Daoy (cell line): ENCODE data around the gene TEAD1. TPM values are rescaled to one million over a fixed set of nuclear protein-coding genes. Genes with fewer than 3 reads are reported as not detected.
"Not testable (repeated sequence)": the region's sequence is repeated elsewhere in the genome, so short reads cannot be mapped to it uniquely, and the experiment has no call there.

Source experiments
- DNase-seq: peaks from one replicate; pipeline ENCODE4 v3.0.0-alpha.2; 2015; ENCODE audit warnings: low read depth
- total RNA-seq: library from RNA; depleted of rRNA; stranded (reverse); fragments of >200 nt; shearing (Covaris generic); gene quantifications from 2 replicates; pipeline ENCODE4 v1.2.3, GENCODE V29; 2014

The TEAD1 gene
- total RNA-seq, 1 experiment from 2014 or later: 55.4 TPM

GRCh38 chr11:12737024-12737423 is 62.8 kb downstream of the TEAD1 start:
- no peak for DNase-seq

GRCh38 chr11:12741671-12742216 is 67.5 kb downstream of the TEAD1 start:
- DNase-seq: no peak

DNA sequence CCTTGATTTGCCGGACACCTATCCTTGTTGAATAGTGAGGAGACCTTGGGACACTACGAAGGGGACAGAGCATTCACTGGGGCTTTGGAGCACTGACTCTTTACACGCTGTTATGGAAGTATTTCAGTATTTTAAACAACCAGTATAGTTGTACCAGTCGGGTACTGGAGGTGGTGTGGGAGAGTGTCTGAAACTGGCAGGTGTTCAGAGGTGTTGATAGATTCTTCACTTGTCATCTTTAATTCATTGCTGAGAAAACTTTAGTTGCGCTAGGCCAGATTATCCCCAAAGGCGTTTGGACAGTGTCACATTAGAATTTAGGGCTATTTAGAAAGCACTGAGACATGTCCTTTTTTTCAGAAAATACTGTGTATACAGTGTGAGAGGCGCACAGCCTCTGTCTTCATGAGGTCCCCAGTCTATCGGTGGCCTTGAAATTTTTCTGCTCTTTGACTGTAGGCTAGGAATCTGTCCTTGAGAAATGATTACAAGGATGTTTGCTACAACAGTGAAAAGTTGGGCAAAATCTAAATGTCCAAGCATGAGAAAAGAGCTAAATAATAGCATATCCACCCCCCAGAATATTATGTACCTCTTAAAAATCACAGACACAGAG is 69.7 kb downstream of the TEAD1 start:
- no peak for DNase-seq

- DNase-seq: no peak
These were observed 70.7 kb downstream of the TEAD1 start for GRCh38 chr11:12744826-12745502.

GRCh38 chr11:12745787-12746186 is 71.6 kb downstream of the TEAD1 start:
- no peak for DNase-seq

- peak; percentile 95 for DNase-seq
These were observed 72.4 kb downstream of the TEAD1 start for GRCh38 chr11:12746593-12747097.

DNA sequence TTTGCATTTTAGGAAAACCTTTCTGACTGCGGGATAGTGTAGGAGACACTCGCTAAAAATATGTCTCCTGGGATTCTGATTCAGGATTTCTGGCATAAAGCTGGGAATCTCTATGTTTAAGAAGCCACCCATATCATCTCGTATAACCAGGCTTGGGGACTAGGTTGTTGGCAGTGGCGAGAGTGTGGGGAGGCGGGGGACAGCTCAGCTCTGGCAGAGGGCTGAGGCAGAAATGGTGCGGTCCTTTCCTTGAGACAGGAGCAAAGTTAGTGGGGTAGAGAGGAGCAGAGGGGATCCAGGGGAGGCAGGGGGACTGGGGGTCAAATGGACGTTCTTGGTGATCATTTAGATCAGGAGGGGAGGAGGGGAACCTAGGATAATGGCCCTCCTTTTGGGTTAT is 74.3 kb downstream of the TEAD1 start:
- DNase-seq: no peak

DNA sequence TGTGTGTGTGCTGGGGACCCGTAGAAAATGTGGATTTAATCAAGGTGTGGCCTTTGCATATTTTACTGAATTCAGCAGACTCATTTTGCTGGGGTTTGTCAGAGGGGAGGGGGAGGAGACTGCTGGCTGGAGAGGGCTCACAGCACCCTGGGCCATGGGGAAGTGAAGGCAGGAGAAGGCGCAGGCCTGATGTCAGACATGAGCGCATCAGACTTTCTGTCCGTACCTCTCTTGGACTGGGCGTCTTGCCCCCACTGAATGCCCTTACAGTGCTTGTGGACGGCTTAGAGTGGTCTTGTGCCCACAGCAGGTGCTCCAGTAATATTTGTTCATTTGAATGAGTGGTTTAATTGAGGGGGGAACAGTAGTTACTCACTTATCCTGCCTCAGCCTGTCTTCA is 75.2 kb downstream of the TEAD1 start:
- no peak for DNase-seq

GRCh38 chr11:12750181-12750580 is 76.0 kb downstream of the TEAD1 start:
- no peak for DNase-seq

DNA sequence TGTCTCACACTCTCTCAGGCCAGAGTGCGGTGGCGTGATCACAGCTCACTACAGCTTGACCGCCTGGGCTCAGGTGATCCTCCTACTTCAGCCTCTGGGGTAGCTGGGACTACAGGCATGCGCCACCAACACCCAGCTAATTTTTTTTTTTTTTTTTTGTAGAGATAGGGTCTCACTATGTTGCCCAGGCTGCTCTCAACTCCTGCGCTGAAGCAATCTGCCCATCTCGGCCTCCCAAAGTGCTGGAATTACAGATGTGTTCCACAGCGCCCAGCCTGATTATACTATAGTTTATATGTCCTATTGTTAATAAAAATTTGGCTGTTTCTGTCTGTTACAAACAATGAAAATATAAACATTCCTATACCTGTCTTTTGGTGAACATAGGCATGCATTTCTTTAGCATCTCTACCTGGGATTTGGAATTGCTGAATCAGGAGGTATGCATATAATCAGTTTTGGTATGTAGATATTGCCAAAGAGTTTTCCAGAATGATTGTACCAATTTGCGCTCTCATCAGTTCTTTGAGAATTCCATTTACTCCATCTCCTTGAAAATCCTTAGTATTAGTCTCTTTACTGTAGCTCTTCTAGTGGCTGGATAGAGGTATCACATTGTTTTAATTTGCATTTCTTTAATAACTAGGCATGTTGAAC is 78.8 kb downstream of the TEAD1 start:
- DNase-seq: no peak

GRCh38 chr11:12754021-12754420 is 79.8 kb downstream of the TEAD1 start:
- no peak for DNase-seq

DNA sequence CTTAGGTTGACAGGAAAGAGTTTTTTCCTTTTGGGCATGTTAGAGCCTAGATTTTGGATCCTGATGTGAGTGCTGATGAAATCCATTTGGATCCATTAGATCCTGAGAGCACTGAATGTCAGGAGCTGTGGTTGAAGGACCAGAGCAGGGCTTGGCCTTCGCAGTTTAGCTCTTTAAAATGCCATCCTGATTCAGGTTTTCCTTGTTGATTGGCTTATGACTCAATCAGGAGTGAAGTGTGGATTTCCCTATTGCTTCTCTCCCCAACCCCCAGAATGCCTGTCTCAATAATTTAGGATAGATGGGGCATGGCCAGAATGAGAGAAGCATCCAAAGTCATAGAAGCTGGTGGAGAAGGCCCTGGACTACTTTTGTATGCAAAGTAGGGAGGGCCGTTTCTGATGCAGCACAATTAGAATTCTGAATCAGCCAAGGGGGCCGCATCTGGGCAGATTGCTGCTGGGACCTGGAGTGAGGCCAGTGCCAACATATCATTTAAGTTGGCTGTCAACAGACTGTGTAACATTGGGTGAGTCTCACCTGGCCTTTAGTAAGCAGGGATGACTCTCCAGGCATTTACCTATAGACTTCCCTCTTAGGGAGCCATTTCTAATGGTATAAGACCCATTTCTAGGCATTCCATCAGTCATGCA is 80.5 kb downstream of the TEAD1 start:
- DNase-seq: peak; percentile 17

DNA sequence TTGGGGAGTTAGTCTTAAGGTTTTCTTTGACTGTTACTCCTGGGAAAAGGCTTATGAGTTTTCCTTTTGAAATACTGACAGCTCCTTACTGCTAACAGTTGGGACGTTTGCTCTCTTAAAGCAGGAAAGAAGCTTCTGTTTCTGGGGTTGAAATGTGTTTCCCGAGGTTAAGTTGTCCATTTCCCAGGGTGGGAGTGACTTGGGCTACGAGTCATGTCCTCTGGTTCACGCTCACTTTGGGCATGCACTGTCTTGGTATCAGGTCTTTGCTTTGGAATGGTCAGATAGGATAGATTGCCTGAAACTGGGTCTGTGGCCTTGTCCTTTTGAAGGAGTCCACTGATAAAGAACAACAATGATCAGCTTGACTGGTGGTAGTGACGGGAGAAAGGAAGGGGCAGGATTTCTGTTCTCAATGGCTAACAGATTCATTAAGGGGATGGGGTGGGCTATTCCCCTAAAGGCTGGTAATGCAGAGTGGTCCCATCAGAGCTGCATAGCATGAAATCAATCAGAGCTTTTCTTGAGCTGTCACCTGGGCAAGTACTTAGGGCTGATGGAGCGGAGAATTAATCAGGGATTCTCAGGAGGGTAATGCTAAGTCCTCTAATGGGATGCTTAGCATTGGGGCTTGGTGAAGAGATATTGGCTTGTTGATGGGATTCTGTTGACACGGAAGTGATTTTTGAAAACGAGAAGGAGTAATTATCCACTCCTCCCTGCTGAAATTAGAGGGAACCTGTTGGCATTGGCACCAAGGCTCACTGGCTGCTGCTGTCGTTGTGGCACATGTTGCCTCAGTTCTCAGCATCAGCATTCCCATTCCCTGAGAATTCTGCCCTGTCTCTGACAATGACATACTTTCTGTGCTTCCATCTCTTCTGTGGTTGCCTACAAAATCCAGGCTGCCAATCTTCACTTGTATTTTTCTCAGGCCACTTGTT is 81.6 kb downstream of the TEAD1 start:
- peak; percentile 22 for DNase-seq

- DNase-seq: no peak
These were observed 82.2 kb downstream of the TEAD1 start for GRCh38 chr11:12756454-12756806.

DNA sequence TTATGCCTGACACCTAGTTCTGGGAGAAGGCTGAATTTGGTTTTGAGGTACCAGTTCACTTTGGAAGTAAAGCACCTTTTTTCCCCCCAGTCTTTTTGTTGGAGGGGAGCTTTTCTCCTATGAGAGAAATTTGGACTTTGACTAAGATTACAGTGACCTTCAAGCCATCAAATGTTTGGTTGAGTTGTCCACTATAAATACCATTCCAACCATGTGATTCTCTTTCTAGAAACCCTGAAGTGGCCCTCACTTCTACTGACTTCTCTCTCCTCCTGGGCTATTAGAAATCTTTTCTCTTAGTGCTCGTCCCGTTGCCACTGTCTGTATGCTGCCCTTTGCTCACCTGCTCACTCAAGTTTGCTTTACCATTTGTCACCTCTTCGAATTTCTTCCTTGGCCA is 82.6 kb downstream of the TEAD1 start:
- no peak for DNase-seq

DNA sequence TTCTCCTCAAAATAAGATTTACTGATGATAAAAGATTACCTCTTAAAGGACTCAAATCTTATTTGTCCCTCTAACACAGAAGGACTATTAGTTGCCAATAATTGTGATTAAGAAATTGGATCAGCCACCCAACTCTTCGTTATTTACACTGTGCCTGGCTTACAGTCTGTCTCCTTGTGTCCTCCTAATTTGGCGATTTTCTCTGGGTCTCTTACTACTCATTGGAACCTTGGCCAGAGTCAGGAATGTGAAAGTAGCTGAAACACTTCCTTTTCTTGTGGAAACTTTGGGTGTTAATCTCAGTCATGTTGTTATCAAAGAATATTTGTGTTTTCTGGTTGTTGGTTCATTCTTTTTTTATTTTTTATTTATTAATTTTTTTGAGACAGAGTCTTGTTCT is 83.2 kb downstream of the TEAD1 start:
- no peak for DNase-seq

- DNase-seq: not testable (repeated sequence)
These were observed 83.9 kb downstream of the TEAD1 start for GRCh38 chr11:12758117-12758516.

GRCh38 chr11:12761029-12761428 is 86.8 kb downstream of the TEAD1 start:
- DNase-seq: peak; percentile 33

GRCh38 chr11:12762278-12762677 is 88.1 kb downstream of the TEAD1 start:
- no peak for DNase-seq

DNA sequence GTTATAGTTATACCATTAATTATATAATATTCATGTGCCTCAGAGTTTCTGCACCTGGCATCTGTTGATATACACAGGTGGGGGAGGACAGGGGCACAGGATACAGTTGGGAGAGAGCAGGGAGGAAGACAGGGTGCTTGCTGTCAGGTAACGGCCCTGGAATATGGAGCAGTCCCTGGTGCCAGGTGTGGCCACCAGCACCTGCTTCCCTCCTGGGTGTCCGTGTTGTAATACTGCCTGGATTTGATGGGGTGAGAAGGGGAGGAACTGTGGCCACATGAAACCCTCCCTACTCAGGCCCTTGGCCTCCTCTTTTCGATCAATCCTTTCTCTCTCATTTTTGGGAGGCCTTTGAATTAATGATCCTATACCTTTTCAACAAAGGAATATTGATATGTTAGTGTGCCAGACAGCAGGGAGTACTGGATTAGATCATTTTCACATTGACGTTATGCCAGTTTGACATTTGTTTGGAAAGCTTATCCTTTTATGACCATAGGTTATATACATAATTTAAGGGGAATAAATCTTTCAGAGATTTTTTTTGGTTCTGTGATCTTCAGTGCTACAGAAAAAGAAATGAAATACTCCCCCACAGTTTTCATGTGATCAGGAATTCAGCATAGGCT is 88.6 kb downstream of the TEAD1 start:
- no peak for DNase-seq
